ENCODE data around the gene GLMN.

- no peak for TF ChIP-seq CHD2 (IDR thresholded peaks at IDR 0.05; ENCODE audit: low read length, partially characterized antibody)
- TF ChIP-seq, protein P1, sequence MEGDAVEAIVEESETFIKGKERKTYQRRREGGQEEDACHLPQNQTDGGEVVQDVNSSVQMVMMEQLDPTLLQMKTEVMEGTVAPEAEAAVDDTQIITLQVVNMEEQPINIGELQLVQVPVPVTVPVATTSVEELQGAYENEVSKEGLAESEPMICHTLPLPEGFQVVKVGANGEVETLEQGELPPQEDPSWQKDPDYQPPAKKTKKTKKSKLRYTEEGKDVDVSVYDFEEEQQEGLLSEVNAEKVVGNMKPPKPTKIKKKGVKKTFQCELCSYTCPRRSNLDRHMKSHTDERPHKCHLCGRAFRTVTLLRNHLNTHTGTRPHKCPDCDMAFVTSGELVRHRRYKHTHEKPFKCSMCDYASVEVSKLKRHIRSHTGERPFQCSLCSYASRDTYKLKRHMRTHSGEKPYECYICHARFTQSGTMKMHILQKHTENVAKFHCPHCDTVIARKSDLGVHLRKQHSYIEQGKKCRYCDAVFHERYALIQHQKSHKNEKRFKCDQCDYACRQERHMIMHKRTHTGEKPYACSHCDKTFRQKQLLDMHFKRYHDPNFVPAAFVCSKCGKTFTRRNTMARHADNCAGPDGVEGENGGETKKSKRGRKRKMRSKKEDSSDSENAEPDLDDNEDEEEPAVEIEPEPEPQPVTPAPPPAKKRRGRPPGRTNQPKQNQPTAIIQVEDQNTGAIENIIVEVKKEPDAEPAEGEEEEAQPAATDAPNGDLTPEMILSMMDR (IDR thresholded peaks at IDR 0.05), result no peak
- no peak for TF ChIP-seq GATA3 (IDR thresholded peaks at IDR 0.05; ENCODE audit: borderline replicate concordance)
- no peak for TF ChIP-seq POLR2A (IDR thresholded peaks at IDR 0.05; ENCODE audit: low read length)
- TF ChIP-seq, protein P2, sequence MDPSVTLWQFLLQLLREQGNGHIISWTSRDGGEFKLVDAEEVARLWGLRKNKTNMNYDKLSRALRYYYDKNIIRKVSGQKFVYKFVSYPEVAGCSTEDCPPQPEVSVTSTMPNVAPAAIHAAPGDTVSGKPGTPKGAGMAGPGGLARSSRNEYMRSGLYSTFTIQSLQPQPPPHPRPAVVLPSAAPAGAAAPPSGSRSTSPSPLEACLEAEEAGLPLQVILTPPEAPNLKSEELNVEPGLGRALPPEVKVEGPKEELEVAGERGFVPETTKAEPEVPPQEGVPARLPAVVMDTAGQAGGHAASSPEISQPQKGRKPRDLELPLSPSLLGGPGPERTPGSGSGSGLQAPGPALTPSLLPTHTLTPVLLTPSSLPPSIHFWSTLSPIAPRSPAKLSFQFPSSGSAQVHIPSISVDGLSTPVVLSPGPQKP (IDR thresholded peaks at IDR 0.05; ENCODE audit: low read depth, low read length), result no peak
- no peak for TF ChIP-seq REST (IDR thresholded peaks at IDR 0.05)
- TF ChIP-seq BHLHE40 (IDR thresholded peaks at IDR 0.05; ENCODE audit: low read depth, low read length), result no peak
- TF ChIP-seq RAD21 (conservative IDR thresholded peaks at IDR 0.05 in 1 of 2, IDR thresholded peaks at IDR 0.05 in 1 of 2), result no peak
- no peak for TF ChIP-seq MAZ (IDR thresholded peaks at IDR 0.05; ENCODE audit: borderline replicate concordance, low read depth, low read length)
- TF ChIP-seq EP300 (IDR thresholded peaks at IDR 0.05), result no peak
- TF ChIP-seq KDM5A (IDR thresholded peaks at IDR 0.05), result no peak
- TF ChIP-seq HDAC2 (IDR thresholded peaks at IDR 0.05), result no peak
- TF ChIP-seq ZSCAN20 (CRISPR knock-in tag; IDR thresholded peaks at IDR 0.05), result no peak
Observed at GRCh38 chr1:92306020-92306419, 7.2 kb upstream of the GLMN start.

All from A549 (cell line).